Smooth muscle cell (in vitro differentiated cells): ENCODE measurements around the gene ADAMTS17. TPM values are rescaled to one million over a fixed set of nuclear protein-coding genes. Genes with fewer than 3 reads are reported as not detected.

Experiments
- DNase-seq: peaks from one replicate; lab custom pipeline; 2025; ENCODE audit not compliant: unreplicated experiment; lab: John Stamatoyannopoulos, UW
- H2AFZ ChIP-seq: fragments of 200-600 bp; sonication (generic); 2 replicates; pipeline ENCODE4 v1.6.0; 2016; ENCODE audit warnings: antibody characterized with exemption, low read depth, mild to moderate bottlenecking
- H3F3A ChIP-seq: fragments of 200-600 bp; sonication (generic); 2 replicates; pipeline ENCODE4 v1.6.0; 2017; ENCODE audit warnings: antibody characterized with exemption, low read depth
- H3K27ac ChIP-seq: fragments of 200-600 bp; sonication (generic); 2 replicates; pipeline ENCODE4 v1.5.1; 2016; ENCODE audit warnings: low read depth, mild to moderate bottlenecking
- H3K27me3 ChIP-seq: fragments of 200-600 bp; sonication (generic); 2 replicates; pipeline ENCODE4 v1.6.1; 2016; ENCODE audit warnings: low read depth, mild to moderate bottlenecking
- H3K36me3 ChIP-seq: fragments of 200-600 bp; sonication (generic); 2 replicates; pipeline ENCODE4 v1.5.1; 2016; ENCODE audit warnings: low read depth
- H3K4me1 ChIP-seq: fragments of 200-600 bp; sonication (generic); 2 replicates; pipeline ENCODE4 v1.5.1; 2016; ENCODE audit warnings: low read depth
- H3K4me2 ChIP-seq: fragments of 200-600 bp; sonication (generic); 2 replicates; pipeline ENCODE4 v1.6.0; 2016; ENCODE audit warnings: mild to moderate bottlenecking
- H3K4me3 ChIP-seq: fragments of 200-600 bp; sonication (generic); 2 replicates; pipeline ENCODE4 v1.5.1; 2016; ENCODE audit warnings: mild to moderate bottlenecking
- H3K79me2 ChIP-seq: fragments of 200-600 bp; sonication (generic); 2 replicates; pipeline ENCODE4 v1.6.0; 2016; ENCODE audit warnings: low read depth, mild to moderate bottlenecking
- H3K9ac ChIP-seq: fragments of 200-600 bp; sonication (generic); 2 replicates; pipeline ENCODE4 v1.6.0; 2016; ENCODE audit warnings: low read depth
- H3K9me3 ChIP-seq: fragments of 200-600 bp; sonication (generic); replicated peaks from 2 replicates; pipeline ENCODE4 v1.5.1; 2016; ENCODE audit warnings: low read depth
- H4K20me1 ChIP-seq: fragments of 200-600 bp; sonication (generic); 2 replicates; pipeline ENCODE4 v1.6.0; 2016; ENCODE audit warnings: low read depth
- CTCF ChIP-seq: fragments of 200-600 bp; sonication (generic); IDR thresholded peaks from 2 replicates; pipeline ENCODE4 v1.5.1; 2017; ENCODE audit warnings: borderline replicate concordance, mild to moderate bottlenecking, antibody characterized with exemption; ENCODE audit not compliant: insufficient read depth, poor library complexity, severe bottlenecking
- WGBS: methylation state at CpG from one replicate; pipeline ENCODE4 v1.1.7; 2016; ENCODE audit warnings: low lambda C conversion rate; 5-methylcytosine and 5-hydroxymethylcytosine counted together
- polyA plus RNA-seq: library from polyadenylated mRNA; unstranded; fragments of >200 nt; fragmentation: Nextera tagmentation; extraction: Ambion mirVana; gene quantifications from 2 replicates; pipeline ENCODE4 v1.2.1, GENCODE V29; 2016
- total RNA-seq: library from RNA; depleted of rRNA; stranded (reverse); fragments of >200 nt; gene quantifications from 2 replicates; pipeline ENCODE4 v1.2.3, GENCODE V29; 2014

ADAMTS17 gene
- total and polyA plus RNA-seq, 2 experiments from 2014 or later: 0.63 to 3.1 TPM

- WGBS: 88% methylated on average over 21 of the region's 21 CpGs
- TF ChIP-seq CTCF: no peak
- H3K4me3 ChIP-seq: no peak overlapping the region
- no peak overlapping the region for H2AFZ ChIP-seq
- peaks cover 7% of the 10 kb centered on the region for H3K27me3 ChIP-seq
- H3F3A ChIP-seq: no peaks in the 10 kb centered on the region
- no peaks in the 10 kb centered on the region for H4K20me1 ChIP-seq
- H3K27ac ChIP-seq: no peak overlapping the region
- H3K79me2 ChIP-seq: no peaks in the 10 kb centered on the region
- no peak overlapping the region for H3K4me2 ChIP-seq
- no peaks in the 10 kb centered on the region for H3K4me1 ChIP-seq
- no peak for DNase-seq
- H3K36me3 ChIP-seq: no peaks in the 10 kb centered on the region
- H3K9ac ChIP-seq: no peak overlapping the region
- no peaks in the 10 kb centered on the region for H3K9me3 ChIP-seq
Observed at GRCh38 chr15:100264994-100265640, 76.7 kb downstream of the ADAMTS17 start.

DNA sequence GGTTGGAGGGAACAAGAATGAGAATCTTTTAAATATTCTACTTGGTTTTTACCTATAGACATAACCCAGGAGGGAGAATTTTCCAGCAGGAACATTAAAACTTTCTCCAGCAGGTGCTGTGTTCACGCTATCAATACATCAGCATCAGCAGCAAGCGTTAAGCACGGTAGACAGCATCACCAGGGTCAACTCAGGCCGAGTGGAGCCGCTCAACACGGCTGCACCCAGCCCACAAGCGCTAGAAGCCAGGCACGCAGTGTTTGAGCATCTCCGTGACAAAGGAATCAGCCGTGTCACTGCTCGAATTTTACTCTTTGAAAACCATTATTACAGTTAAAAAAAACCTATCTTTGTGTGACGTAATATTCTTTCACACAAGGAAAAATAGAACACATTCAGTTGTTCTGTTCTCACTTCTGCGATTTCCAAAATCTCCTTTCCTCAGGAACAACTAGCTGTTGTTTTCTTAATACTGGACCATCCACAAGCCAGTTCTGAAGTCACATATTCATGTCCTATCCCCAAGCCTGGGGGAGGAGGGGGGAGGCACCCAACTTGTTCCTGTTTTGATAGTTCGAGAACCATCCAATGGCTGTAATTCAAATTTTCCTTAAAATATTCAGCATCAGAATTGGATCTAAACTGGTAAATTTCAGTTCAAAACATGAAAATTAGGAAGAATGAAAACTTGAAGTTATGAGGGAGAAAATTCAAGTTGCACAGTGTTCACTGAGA lies 77.9 kb downstream of the ADAMTS17 start:
- no peak for DNase-seq
- H3K4me1 ChIP-seq: no peaks in the 10 kb centered on the region
- WGBS: 90% methylated on average over 14 of the region's 14 CpGs
- no peaks in the 10 kb centered on the region for H4K20me1 ChIP-seq
- H3K79me2 ChIP-seq: no peaks in the 10 kb centered on the region
- H3K9ac ChIP-seq: no peak overlapping the region
- peaks cover 7% of the 10 kb centered on the region for H3K27me3 ChIP-seq
- H3K27ac ChIP-seq: no peak overlapping the region
- no peak overlapping the region for H3K4me3 ChIP-seq
- H3F3A ChIP-seq: no peaks in the 10 kb centered on the region
- H3K4me2 ChIP-seq: no peak overlapping the region
- no peaks in the 10 kb centered on the region for H3K36me3 ChIP-seq
- no peak for TF ChIP-seq CTCF
- H3K9me3 ChIP-seq: no peaks in the 10 kb centered on the region
- no peak overlapping the region for H2AFZ ChIP-seq

DNA sequence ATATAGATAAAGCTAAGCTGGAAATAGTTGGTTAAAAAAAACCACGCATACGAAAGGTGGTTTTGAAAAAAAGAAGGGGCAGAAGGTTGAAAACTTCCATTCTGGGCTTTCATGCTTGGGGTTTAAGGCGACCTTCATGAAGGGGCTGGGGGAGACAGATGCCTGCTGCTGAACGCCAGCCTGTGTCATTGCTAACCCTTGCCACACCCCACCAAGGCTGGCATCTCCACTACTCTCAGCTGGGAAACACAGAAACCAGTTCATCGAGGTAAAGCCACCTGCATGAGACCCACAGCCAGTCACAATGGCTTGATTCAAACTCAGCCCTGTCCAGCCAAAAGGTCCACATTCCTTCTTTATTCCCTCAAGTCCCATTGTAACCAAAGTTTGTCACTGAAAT lies 78.7 kb downstream of the ADAMTS17 start:
- TF ChIP-seq CTCF: no peak
- WGBS: 94% methylated on average over 5 of the region's 5 CpGs
- Histone ChIP-seq H3K27me3 (peaks cover 7% of the 10 kb centered on the region), H3K4me3 (no peak overlapping the region), H3K9me3 (no peaks in the 10 kb centered on the region), H3K27ac (no peak overlapping the region), H3K36me3 (no peaks in the 10 kb centered on the region), H3K79me2 (no peaks in the 10 kb centered on the region), H3K9ac (no peak overlapping the region), H3K4me2 (no peak overlapping the region), H3K4me1 (no peaks in the 10 kb centered on the region), H4K20me1 (no peaks in the 10 kb centered on the region), H2AFZ (no peak overlapping the region), H3F3A (no peaks in the 10 kb centered on the region)
- no peak for DNase-seq
